CD4-positive, alpha-beta T cell treated with Interleukin-2 at 100 ng/mL for 4 hours (primary cell): ENCODE results near the gene CCT8L2.
"Not testable (repeated sequence)": the region's sequence is repeated elsewhere in the genome, so short reads cannot be mapped to it uniquely, and the experiment has no call there.

Source experiments
- DNase-seq: peaks from one replicate; pipeline ENCODE4 v3.0.0-alpha.2; 2020; ENCODE audit warnings: low spot score

The CCT8L2 gene

GRCh38 chr22:16559056-16559955 lies 33.3 kb downstream of the CCT8L2 start:
- no peak for DNase-seq

- DNase-seq, result not testable (repeated sequence)
Observed at GRCh38 chr22:16558376-16558945, 34.1 kb downstream of the CCT8L2 start.

GRCh38 chr22:16557511-16557910 lies 35.1 kb downstream of the CCT8L2 start:
- DNase-seq, result not testable (repeated sequence)

GRCh38 chr22:16555077-16555994 lies 37.3 kb downstream of the CCT8L2 start:
- DNase-seq, result not testable (repeated sequence)

GRCh38 chr22:16543310-16543709 lies 49.3 kb downstream of the CCT8L2 start:
- not testable (repeated sequence) for DNase-seq
